K562 (cell line): ENCODE results near the gene PDLIM7. TPM values are rescaled to one million over a fixed set of nuclear protein-coding genes. Genes with fewer than 3 reads are reported as not detected.

Source experiments
- BCOR ChIP-seq: fragments of 450-650 bp; IDR thresholded peaks from 2 replicates; pipeline ENCODE4 v1.6.1; 2016
- CHCHD3 ChIP-seq: fragments of 250-450 bp; sonication (Bioruptor Pico); IDR thresholded peaks from 2 replicates; pipeline ENCODE4 v2.1.2; 2022; ENCODE audit warnings: mild to moderate bottlenecking
- CHD1 ChIP-seq: fragments of 200-600 bp; sonication (generic); IDR thresholded peaks from one replicate; pipeline ENCODE4 v1.6.1; 2012; ENCODE audit warnings: mild to moderate bottlenecking, moderate library complexity, low read length, inconsistent platforms
- FOSL1 ChIP-seq: fragments of 200-800 bp; sonication (Bioruptor generic); conservative IDR thresholded peaks from 2 replicates; pipeline ENCODE4 v1.6.1; 2016; ENCODE audit warnings: missing genetic modification characterization, missing compliant biosample characterization
- GATA2 ChIP-seq: sonication (generic); formaldehyde crosslinking; IDR thresholded peaks from 2 replicates; pipeline ENCODE4 v1.4.0; 2020; ENCODE audit warnings: mild to moderate bottlenecking, missing genetic modification reagents
- GTF2B ChIP-seq: IDR thresholded peaks from 2 replicates; pipeline ENCODE4 v1.6.1; 2011; ENCODE audit not compliant: insufficient read length; ENCODE audit errors: extremely low read depth
- HCFC1 ChIP-seq: IDR thresholded peaks from 2 replicates; pipeline ENCODE4 v1.6.1; 2012; ENCODE audit warnings: low read depth, low read length, improper control_type of control experiment
- HES1 ChIP-seq: fragments of 450-650 bp; IDR thresholded peaks from 2 replicates; pipeline ENCODE4 v1.6.1; 2016; ENCODE audit warnings: low read depth, mild to moderate bottlenecking, moderate library complexity
- JUNB ChIP-seq: fragments of 450-650 bp; formaldehyde crosslinking; conservative IDR thresholded peaks from 2 replicates; pipeline ENCODE4 v1.4.0; 2020; ENCODE audit warnings: mild to moderate bottlenecking
- MAZ ChIP-seq, 2 experiments: fragments of 450-650 bp in 1 of 2; sonication (generic) in 1 of 2; formaldehyde crosslinking; IDR thresholded peaks in 1 of 2; conservative IDR thresholded peaks in 1 of 2; 2 replicates each; pipeline versions ENCODE4 v1.4.0 to v1.5.0; 2020; ENCODE audit warnings: mild to moderate bottlenecking in 1 of 2, missing genetic modification reagents in 1 of 2
- NR2C1 ChIP-seq, 2 experiments: fragments of 450-650 bp; IDR thresholded peaks; 2 replicates each; pipeline ENCODE4 v1.6.1; 2017; ENCODE audit warnings: mild to moderate bottlenecking in 2 of 2, antibody characterized with exemption in 1 of 2, inconsistent platforms in 1 of 2, missing compliant biosample characterization in 1 of 2, missing genetic modification characterization in 1 of 2
- POLR2AphosphoS2 ChIP-seq: IDR thresholded peaks from 2 replicates; pipeline ENCODE4 v1.6.1; 2012; ENCODE audit warnings: low read length, improper control_type of control experiment
- RFX5 ChIP-seq: IDR thresholded peaks from 2 replicates; pipeline ENCODE4 v1.6.1; 2011; ENCODE audit warnings: low read depth, mild to moderate bottlenecking, improper control_type of control experiment, low read length
- SAFB ChIP-seq: fragments of 200-400 bp; formaldehyde crosslinking; IDR thresholded peaks from 2 replicates; pipeline ENCODE4 v1.6.1; 2017; ENCODE audit warnings: low read depth, low read length, borderline replicate concordance
- SREBF1 ChIP-seq: fragments of 150-350 bp; IDR thresholded peaks from 2 replicates; pipeline ENCODE4 v1.6.1; 2014; ENCODE audit warnings: antibody characterized with exemption, low read depth, low read length, borderline replicate concordance
- SRF ChIP-seq, 2 experiments: fragments of 250-450, 450-650 bp in 1 of 2; sonication (Bioruptor Pico) in 1 of 2; sonication (generic) in 1 of 2; formaldehyde crosslinking; IDR thresholded peaks; 2 replicates each; pipeline versions ENCODE4 v1.5.0 to v1.5.1; 2020 to 2022; ENCODE audit warnings: mild to moderate bottlenecking in 1 of 2, missing genetic modification reagents in 1 of 2
- TRIM24 ChIP-seq, 2 experiments: fragments of 450-650 bp; IDR thresholded peaks; 2 replicates each; pipeline ENCODE4 v1.6.1; 2016
- ZNF143 ChIP-seq: sonication (generic); formaldehyde crosslinking; IDR thresholded peaks from 2 replicates; pipeline ENCODE4 v1.9.0; 2022; ENCODE audit warnings: mild to moderate bottlenecking, missing genetic modification reagents
- ZNF354B ChIP-seq: fragments of 250-450 bp; sonication (Bioruptor Pico); IDR thresholded peaks from 2 replicates; pipeline ENCODE4 v1.4.0; 2020
- polyA plus RNA-seq, 8 experiments: library from polyadenylated mRNA; depleted of rRNA in 4 of 8; stranded (reverse) in 5 of 8; unstranded in 3 of 8; fragments of >200 nt; fragmentation: Nextera tagmentation in 2 of 8; fragmentation: Illumina TruSeq in 1 of 8; extraction: Ambion mirVana in 2 of 8; extraction: Trizol in 1 of 8; gene quantifications; 2 replicates each; pipeline versions ENCODE4 v1.2.1 to v1.2.3, GENCODE V29; 2011 to 2014; ENCODE audit warnings: inconsistent platforms in 1 of 8, missing spikeins in 1 of 8
- total RNA-seq, 7 experiments: library from RNA; depleted of rRNA in 6 of 7; stranded (reverse); fragments of >200 nt in 6 of 7; fragmentation: Illumina TruSeq in 2 of 7; extraction: Trizol in 2 of 7; gene quantifications; 2 replicates each; pipeline versions ENCODE4 v1.2.1 to v1.2.3, GENCODE V29; 2011 to 2021; ENCODE audit warnings: low replicate concordance in 1 of 7
- TF ChIP-seq, protein P1 (sequence below): fragments of 450-650 bp; IDR thresholded peaks from 2 replicates; pipeline ENCODE4 v1.6.1; 2016; ENCODE audit warnings: antibody characterized with exemption
- TF ChIP-seq, protein P2 (sequence below): fragments of 200-800 bp; sonication (Bioruptor generic); IDR thresholded peaks from 2 replicates; pipeline ENCODE4 v1.6.1; 2017; ENCODE audit warnings: missing genetic modification characterization, missing compliant biosample characterization
- TF ChIP-seq, protein P3 (sequence below): sonication (generic); formaldehyde crosslinking; IDR thresholded peaks from 2 replicates; pipeline ENCODE4 v1.8.0; 2022; ENCODE audit warnings: missing genetic modification reagents, mild to moderate bottlenecking, moderate library complexity, borderline replicate concordance

PDLIM7 gene
- total and polyA plus RNA-seq, 9 of the 15 experiments (the other 6 are each of a cell fraction or from before 2014, with no cell fraction given) = 2.1 to 124 (median 32.6) TPM

- TF ChIP-seq GTF2B (no peak), NR2C1 (IDR thresholded peaks at IDR 0.05) (peak; percentile 80), NR2C1 (tag; IDR thresholded peaks at IDR 0.05) (peak; percentile 80), GATA2 (CRISPR knock-in tag) (peak; percentile 99), MAZ (CRISPR knock-in tag; conservative IDR thresholded peaks at IDR 0.05 in 1 of 2, IDR thresholded peaks at IDR 0.05 in 1 of 2) (peak; percentile 53 to 65), POLR2AphosphoS2 (no peak), CHCHD3 (CRISPR knock-in tag) (peak; percentile 68; the same call in 1 of the 2 replicates), RFX5 (peak; percentile 87), FOSL1 (tag) (peak; percentile 29; the same call in 1 of the 2 replicates), ZNF143 (CRISPR knock-in tag) (peak; percentile 77), CHD1 (peak; percentile 59), TRIM24 (IDR thresholded peaks at IDR 0.05) (peak in 1 of 2 experiments; percentile 68; a peak in 2 of 4 replicates), SREBF1 (0 out of 2 replicates have a peak, but pooled peaks have one; percentile 13), HES1 (no peak), SAFB (peak; percentile 26; the same call in 1 of the 2 replicates), JUNB (CRISPR knock-in tag) (no peak), SRF (CRISPR knock-in tag; IDR thresholded peaks at IDR 0.05) (peak; percentile 13 to 57; a peak in 1 of 4 replicates), BCOR (peak; percentile 58; the same call in 1 of the 2 replicates), HCFC1 (peak; percentile 76), ZNF354B (no peak)
- TF ChIP-seq, protein P1, sequence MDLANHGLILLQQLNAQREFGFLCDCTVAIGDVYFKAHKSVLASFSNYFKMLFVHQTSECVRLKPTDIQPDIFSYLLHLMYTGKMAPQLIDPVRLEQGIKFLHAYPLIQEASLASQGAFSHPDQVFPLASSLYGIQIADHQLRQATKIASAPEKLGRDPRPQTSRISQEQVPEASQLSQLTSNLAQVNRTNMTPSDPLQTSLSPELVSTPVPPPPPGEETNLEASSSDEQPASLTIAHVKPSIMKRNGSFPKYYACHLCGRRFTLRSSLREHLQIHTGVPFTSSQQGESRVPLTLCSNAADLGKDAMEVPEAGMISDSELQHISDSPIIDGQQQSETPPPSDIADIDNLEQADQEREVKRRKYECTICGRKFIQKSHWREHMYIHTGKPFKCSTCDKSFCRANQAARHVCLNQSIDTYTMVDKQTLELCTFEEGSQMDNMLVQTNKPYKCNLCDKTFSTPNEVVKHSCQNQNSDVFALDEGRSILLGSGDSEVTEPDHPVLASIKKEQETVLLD = peak; percentile 95
- TF ChIP-seq, protein P2, sequence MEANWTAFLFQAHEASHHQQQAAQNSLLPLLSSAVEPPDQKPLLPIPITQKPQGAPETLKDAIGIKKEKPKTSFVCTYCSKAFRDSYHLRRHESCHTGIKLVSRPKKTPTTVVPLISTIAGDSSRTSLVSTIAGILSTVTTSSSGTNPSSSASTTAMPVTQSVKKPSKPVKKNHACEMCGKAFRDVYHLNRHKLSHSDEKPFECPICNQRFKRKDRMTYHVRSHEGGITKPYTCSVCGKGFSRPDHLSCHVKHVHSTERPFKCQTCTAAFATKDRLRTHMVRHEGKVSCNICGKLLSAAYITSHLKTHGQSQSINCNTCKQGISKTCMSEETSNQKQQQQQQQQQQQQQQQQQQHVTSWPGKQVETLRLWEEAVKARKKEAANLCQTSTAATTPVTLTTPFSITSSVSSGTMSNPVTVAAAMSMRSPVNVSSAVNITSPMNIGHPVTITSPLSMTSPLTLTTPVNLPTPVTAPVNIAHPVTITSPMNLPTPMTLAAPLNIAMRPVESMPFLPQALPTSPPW (CRISPR knock-in tag) = peak; percentile 59; the same call in 1 of the 2 replicates
- TF ChIP-seq, protein P3, sequence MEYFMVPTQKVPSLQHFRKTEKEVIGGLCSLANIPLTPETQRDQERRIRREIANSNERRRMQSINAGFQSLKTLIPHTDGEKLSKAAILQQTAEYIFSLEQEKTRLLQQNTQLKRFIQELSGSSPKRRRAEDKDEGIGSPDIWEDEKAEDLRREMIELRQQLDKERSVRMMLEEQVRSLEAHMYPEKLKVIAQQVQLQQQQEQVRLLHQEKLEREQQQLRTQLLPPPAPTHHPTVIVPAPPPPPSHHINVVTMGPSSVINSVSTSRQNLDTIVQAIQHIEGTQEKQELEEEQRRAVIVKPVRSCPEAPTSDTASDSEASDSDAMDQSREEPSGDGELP (CRISPR knock-in tag) = peak; percentile 100
Observed at GRCh38 chr5:177516601-177517568, 19.5 kb upstream of the PDLIM7 start, which contains the start of gene DDX41 (continued).
